ENCODE results near the gene WBP1L.
"Not testable (repeated sequence)": the region's sequence is repeated elsewhere in the genome, so short reads cannot be mapped to it uniquely, and the experiment has no call there.

The WBP1L gene

DNA sequence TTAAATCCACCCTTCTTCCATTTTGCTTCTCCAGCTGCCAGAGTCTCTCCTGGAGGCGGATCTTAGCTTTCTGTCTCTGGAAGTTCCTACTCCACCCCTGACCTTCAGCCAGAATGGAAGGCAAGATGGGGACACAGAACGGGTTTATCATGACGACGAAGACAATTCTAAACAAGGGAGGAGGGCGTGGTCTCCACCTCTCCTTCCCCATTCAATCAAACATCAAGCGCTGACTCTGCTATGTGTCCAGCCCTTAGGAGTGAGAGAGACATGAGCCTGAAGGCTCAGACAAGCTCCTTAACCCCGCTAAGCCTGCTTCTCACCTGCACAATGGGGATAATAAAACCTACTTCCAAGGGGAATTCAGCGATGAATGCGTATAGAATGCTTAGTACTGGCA lies 90.4 kb downstream of the WBP1L start:
- DNase-seq: no peak
- H3K4me1 Mint-ChIP-seq: peaks cover 2% of the 10 kb centered on the region
- H3K36me3 Mint-ChIP-seq (ENCODE audit: low read depth): no peaks in the 10 kb centered on the region
- peaks cover 22% of the 10 kb centered on the region for H3K9me3 Mint-ChIP-seq
- H3K27me3 Mint-ChIP-seq (ENCODE audit: low read depth, poor library complexity): peaks cover 16% of the 10 kb centered on the region
- no peak for TF ChIP-seq CTCF (IDR thresholded peaks at IDR 0.05)
- H3K27ac Mint-ChIP-seq: no peak overlapping the region
- H3K4me3 Mint-ChIP-seq: no peak overlapping the region

DNA sequence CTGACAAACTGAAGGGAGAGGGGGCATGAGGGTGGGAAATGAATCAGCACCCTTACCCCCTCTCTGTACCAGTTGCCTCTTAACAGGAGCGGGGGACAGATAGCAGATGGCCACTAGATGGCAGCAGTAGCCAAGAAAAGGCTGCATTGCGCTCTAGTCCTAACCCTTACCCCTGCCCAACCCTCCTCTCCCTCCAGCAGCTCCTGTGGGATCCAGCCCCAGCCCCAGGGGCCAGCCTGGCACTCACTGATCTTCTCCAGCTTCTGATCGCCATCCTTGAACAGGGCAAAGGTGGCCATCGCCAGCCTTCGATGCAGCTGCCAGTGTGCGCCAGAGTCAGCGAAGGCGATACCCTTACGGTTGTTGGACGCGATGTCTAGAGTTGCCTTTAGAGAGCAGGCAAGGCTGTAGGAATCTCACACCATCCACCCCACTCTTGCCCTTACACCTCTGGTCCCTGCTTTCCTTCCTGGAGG lies 91.3 kb downstream of the WBP1L start:
- peak; percentile 87 for DNase-seq
- H3K27ac Mint-ChIP-seq: no peak overlapping the region
- H3K27me3 Mint-ChIP-seq (ENCODE audit: low read depth, poor library complexity): peaks cover 17% of the 10 kb centered on the region
- TF ChIP-seq CTCF (IDR thresholded peaks at IDR 0.05): peak; percentile 81
- H3K4me3 Mint-ChIP-seq: no peak overlapping the region
- H3K4me1 Mint-ChIP-seq: no peaks in the 10 kb centered on the region
- H3K36me3 Mint-ChIP-seq (ENCODE audit: low read depth): no peaks in the 10 kb centered on the region
- peaks cover 30% of the 10 kb centered on the region for H3K9me3 Mint-ChIP-seq

DNA sequence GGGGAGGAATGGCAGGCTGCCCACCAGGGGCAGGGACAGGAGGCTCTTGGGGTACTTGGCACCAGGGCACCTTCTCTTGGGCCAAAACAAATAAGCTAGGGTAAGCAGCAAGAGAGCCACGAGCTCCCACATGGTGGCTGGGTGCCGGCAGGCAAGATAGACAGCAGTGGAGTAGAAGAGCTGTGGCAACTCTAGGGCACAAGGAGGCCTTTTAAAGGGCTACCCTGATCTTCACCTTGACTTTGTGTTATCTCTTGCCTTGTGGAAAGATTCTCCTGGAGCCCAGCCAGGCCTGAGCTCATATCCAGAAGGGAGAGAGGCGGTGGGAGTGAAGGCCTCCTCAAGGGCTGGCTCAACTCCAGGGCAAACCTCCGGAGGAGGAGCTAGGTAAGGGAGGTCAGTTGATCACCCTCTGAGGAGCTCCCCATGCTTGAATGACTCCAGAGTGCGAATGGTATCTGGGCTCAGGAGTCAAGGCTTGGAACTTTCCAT lies 93.5 kb downstream of the WBP1L start, which contains the start of gene CYP17A1:
TSS of gene CYP17A1 (minus strand) at position 184 of the 492 bp plus-strand sequence. CDS start at position 132, 52 bp downstream.
- Mint-ChIP-seq H3K27ac (no peak within 1 kb of the TSS), H3K27me3 (ENCODE audit: low read depth, poor library complexity) (peaks cover 31% of the 10 kb centered on the region), H3K9me3 (peaks cover 31% of the 10 kb centered on the region), H3K4me3 (no peak within 1 kb of the TSS), H3K4me1 (no peaks in the 10 kb centered on the region), H3K36me3 (ENCODE audit: low read depth) (no peaks in the 10 kb centered on the region)
- no peak for DNase-seq
- no peak for TF ChIP-seq CTCF (IDR thresholded peaks at IDR 0.05)

DNA sequence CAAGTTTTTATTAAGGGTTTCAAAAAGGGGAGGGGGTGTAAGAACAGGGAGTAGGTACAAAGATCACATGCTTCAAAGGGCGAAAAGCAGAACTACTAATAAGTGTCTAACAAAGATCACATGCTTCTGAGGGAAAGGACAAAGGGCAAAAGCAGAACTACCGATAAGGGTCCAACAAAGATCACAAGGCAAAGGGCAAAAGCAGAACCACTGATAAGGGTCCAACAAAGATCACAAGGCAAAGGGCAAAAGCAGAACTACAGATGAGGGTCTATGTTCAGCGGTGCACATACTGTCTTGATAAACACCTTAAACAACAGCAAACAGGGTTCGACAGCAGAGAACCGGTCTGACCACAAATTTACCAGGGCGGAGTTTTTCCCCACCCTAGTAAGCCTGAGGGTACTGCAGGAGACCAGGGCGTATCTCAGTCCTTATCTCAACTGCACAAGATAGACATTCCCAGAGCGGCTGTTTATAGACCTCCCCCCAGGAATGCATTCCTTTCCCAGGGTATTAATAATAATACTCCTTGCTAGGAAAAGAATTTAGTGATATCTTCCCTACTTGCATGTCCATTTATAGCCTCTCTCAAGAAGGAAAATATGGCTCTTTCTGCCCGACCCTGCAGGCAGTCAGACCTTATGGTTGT lies 94.7 kb downstream of the WBP1L start:
- not testable (repeated sequence) for H3K27ac Mint-ChIP-seq; H3K4me1 Mint-ChIP-seq; H3K4me3 Mint-ChIP-seq; H3K36me3 Mint-ChIP-seq (ENCODE audit: low read depth); DNase-seq
- Mint-ChIP-seq H3K9me3 (peaks cover 39% of the 10 kb centered on the region), H3K27me3 (ENCODE audit: low read depth, poor library complexity) (peaks cover 39% of the 10 kb centered on the region)

- Mint-ChIP-seq H3K9me3 (peaks cover 62% of the 10 kb centered on the region), H3K27me3 (ENCODE audit: low read depth, poor library complexity) (peaks cover 36% of the 10 kb centered on the region), H3K4me3 (no peak overlapping the region)
These were observed 98.1 kb downstream of the WBP1L start for GRCh38 chr10:102841827-102842345.

GRCh38 chr10:102843139-102843538 lies 99.4 kb downstream of the WBP1L start:
- Mint-ChIP-seq H3K9me3 (peaks cover 59% of the 10 kb centered on the region), H3K27me3 (ENCODE audit: low read depth, poor library complexity) (peaks cover 34% of the 10 kb centered on the region)
- not testable (repeated sequence) for DNase-seq; H3K36me3 Mint-ChIP-seq (ENCODE audit: low read depth); H3K4me1 Mint-ChIP-seq; H3K27ac Mint-ChIP-seq; H3K4me3 Mint-ChIP-seq

More at GRCh38 chr10:102841827-102842345, 98.1 kb downstream of the WBP1L start:
- TF ChIP-seq CTCF (IDR thresholded peaks at IDR 0.05): no peak
- Mint-ChIP-seq H3K27ac (no peak overlapping the region), H3K4me1 (no peaks in the 10 kb centered on the region), H3K36me3 (ENCODE audit: low read depth) (no peaks in the 10 kb centered on the region)
- no peak for DNase-seq

DNA sequence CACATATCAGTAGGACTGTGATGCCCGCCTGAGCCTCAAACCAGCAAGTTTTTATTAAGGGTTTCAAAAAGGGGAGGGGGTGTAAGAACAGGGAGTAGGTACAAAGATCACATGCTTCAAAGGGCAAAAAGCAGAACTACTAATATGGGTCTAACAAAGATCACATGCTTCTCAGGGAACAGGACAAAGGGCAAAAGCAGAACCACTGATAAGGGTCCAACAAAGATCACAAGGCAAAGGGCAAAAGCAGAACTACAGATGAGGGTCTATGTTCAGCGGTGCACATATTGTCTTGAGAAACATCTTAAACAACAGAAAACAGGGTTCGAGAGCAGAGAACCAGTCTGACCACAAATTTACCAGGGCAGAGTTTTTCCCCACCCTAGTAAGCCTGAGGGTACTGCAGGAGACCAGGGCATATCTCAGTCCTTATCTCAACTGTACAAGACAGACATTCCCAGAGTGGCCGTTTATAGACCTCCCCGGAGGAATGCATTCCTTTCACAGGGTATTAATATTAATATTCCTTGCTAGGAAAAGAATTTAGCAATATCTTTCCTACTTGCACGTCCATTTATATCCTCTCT lies 100.5 kb downstream of the WBP1L start:
- not testable (repeated sequence) for H3K4me1 Mint-ChIP-seq; DNase-seq; H3K4me3 Mint-ChIP-seq; H3K27ac Mint-ChIP-seq; H3K36me3 Mint-ChIP-seq (ENCODE audit: low read depth)
- Mint-ChIP-seq H3K27me3 (ENCODE audit: low read depth, poor library complexity) (peaks cover 34% of the 10 kb centered on the region), H3K9me3 (peaks cover 47% of the 10 kb centered on the region)

Measured in nephron progenitor cell (in vitro differentiated cells).